Measurements from ENCODE around the gene IFI30.
A peak's percentile ranks its signal among the peaks of the same experiment; 100 is the strongest.

IFI30 gene

GRCh38 chr19:18190278-18190677 lies 16.7 kb downstream of the IFI30 start:
- Histone ChIP-seq H3K9me3 (no peaks in the 10 kb centered on the region), H4K20me1 (0 out of 2 replicates have a peak, but pooled peaks cover 11% of the 10 kb centered on the region), H3K36me3 (no peaks in the 10 kb centered on the region), H3K4me3 (no peak overlapping the region), H3K27ac (no peak overlapping the region), H3K4me1 (peaks cover 34% of the 10 kb centered on the region), H3K4me2 (no peak overlapping the region), H3K27me3 (no peaks in the 10 kb centered on the region), H3K9ac (no peak overlapping the region)
- no peak for TF ChIP-seq Cebpa-rat (IDR thresholded peaks at IDR 0.05)

GRCh38 chr19:18191640-18192062 lies 18.0 kb downstream of the IFI30 start:
- H3K9me3 ChIP-seq = no peaks in the 10 kb centered on the region
- peaks cover 47% of the 10 kb centered on the region for H3K4me1 ChIP-seq
- H3K4me3 ChIP-seq = peak overlapping the region; percentile 85
- H3K36me3 ChIP-seq = peaks cover 10% of the 10 kb centered on the region
- no peaks in the 10 kb centered on the region for H3K27me3 ChIP-seq
- no peak for TF ChIP-seq Cebpa-rat (IDR thresholded peaks at IDR 0.05)
- H4K20me1 ChIP-seq = 0 out of 2 replicates have a peak, but pooled peaks cover 18% of the 10 kb centered on the region
- peak overlapping the region; percentile 90 for H3K4me2 ChIP-seq
- 0 out of 2 replicates have a peak overlapping the region, but pooled peaks have one; percentile 80 for H3K27ac ChIP-seq
- H3K9ac ChIP-seq = peak overlapping the region; percentile 77; the same call in 1 of the 2 replicates

- Histone ChIP-seq H4K20me1 (0 out of 2 replicates have a peak, but pooled peaks cover 18% of the 10 kb centered on the region), H3K4me2 (peak within 1 kb of the TSS; percentile 99), H3K4me3 (peak within 1 kb of the TSS; percentile 85), H3K9ac (peak within 1 kb of the TSS; percentile 83), H3K27ac (peak within 1 kb of the TSS; percentile 80), H3K27me3 (no peaks in the 10 kb centered on the region), H3K9me3 (no peaks in the 10 kb centered on the region), H3K4me1 (peaks cover 47% of the 10 kb centered on the region), H3K36me3 (peaks cover 20% of the 10 kb centered on the region)
- TF ChIP-seq Cebpa-rat (IDR thresholded peaks at IDR 0.05) = no peak
Measured at GRCh38 chr19:18192673-18193387, 19.2 kb downstream of the IFI30 start, which contains the start of gene MPV17L2. Gene MPV17L2 (plus strand): TSS chr19:18193218. CDS start chr19:18193282, 64 bp downstream.

- H3K9me3 ChIP-seq = no peaks in the 10 kb centered on the region
- H3K27ac ChIP-seq = peak overlapping the region; percentile 76
- peaks cover 28% of the 10 kb centered on the region for H3K36me3 ChIP-seq
- peak overlapping the region; percentile 83 for H3K9ac ChIP-seq
- H4K20me1 ChIP-seq = 0 out of 2 replicates have a peak, but pooled peaks cover 18% of the 10 kb centered on the region
- H3K4me1 ChIP-seq = peaks cover 47% of the 10 kb centered on the region
- H3K4me3 ChIP-seq = peak overlapping the region; percentile 85
- peak overlapping the region; percentile 99 for H3K4me2 ChIP-seq
- no peaks in the 10 kb centered on the region for H3K27me3 ChIP-seq
- TF ChIP-seq Cebpa-rat (IDR thresholded peaks at IDR 0.05) = no peak
Measured at GRCh38 chr19:18193388-18194180, 20.0 kb downstream of the IFI30 start.

- Histone ChIP-seq H3K27me3 (no peaks in the 10 kb centered on the region), H3K4me1 (peaks cover 47% of the 10 kb centered on the region), H3K9ac (peak overlapping the region; percentile 83; the same call in 1 of the 2 replicates), H4K20me1 (0 out of 2 replicates have a peak, but pooled peaks cover 18% of the 10 kb centered on the region), H3K9me3 (no peaks in the 10 kb centered on the region), H3K4me3 (peak overlapping the region; percentile 85), H3K4me2 (peak overlapping the region; percentile 99), H3K27ac (no peak overlapping the region), H3K36me3 (peaks cover 33% of the 10 kb centered on the region)
- TF ChIP-seq Cebpa-rat (IDR thresholded peaks at IDR 0.05) = no peak
Measured at GRCh38 chr19:18194181-18194530, 20.5 kb downstream of the IFI30 start.

- 0 out of 2 replicates have a peak, but pooled peaks cover 18% of the 10 kb centered on the region for H4K20me1 ChIP-seq
- no peak overlapping the region for H3K27ac ChIP-seq
- H3K9ac ChIP-seq = no peak overlapping the region; the same call in 1 of the 2 replicates
- peak overlapping the region; percentile 85; the same call in 1 of the 2 replicates for H3K4me3 ChIP-seq
- peak overlapping the region; percentile 99 for H3K4me2 ChIP-seq
- no peaks in the 10 kb centered on the region for H3K9me3 ChIP-seq
- no peaks in the 10 kb centered on the region for H3K27me3 ChIP-seq
- no peak for TF ChIP-seq Cebpa-rat (IDR thresholded peaks at IDR 0.05)
- peaks cover 47% of the 10 kb centered on the region for H3K4me1 ChIP-seq
- peaks cover 39% of the 10 kb centered on the region for H3K36me3 ChIP-seq
Measured at GRCh38 chr19:18194554-18195238, 21.1 kb downstream of the IFI30 start.

GRCh38 chr19:18196511-18196845 lies 22.9 kb downstream of the IFI30 start:
- Histone ChIP-seq H3K4me2 (peak overlapping the region; percentile 71), H4K20me1 (peaks cover 21% of the 10 kb centered on the region; the same call in 1 of the 2 replicates), H3K4me3 (no peak overlapping the region), H3K9me3 (no peaks in the 10 kb centered on the region), H3K27ac (0 out of 2 replicates have a peak overlapping the region, but pooled peaks have one; percentile 38), H3K9ac (peak overlapping the region; percentile 55; the same call in 1 of the 2 replicates), H3K36me3 (peaks cover 52% of the 10 kb centered on the region), H3K4me1 (peaks cover 47% of the 10 kb centered on the region), H3K27me3 (no peaks in the 10 kb centered on the region)
- no peak for TF ChIP-seq Cebpa-rat (IDR thresholded peaks at IDR 0.05)

- peaks cover 29% of the 10 kb centered on the region for H4K20me1 ChIP-seq
- H3K27me3 ChIP-seq = no peaks in the 10 kb centered on the region
- H3K27ac ChIP-seq = no peak overlapping the region
- no peak overlapping the region for H3K9ac ChIP-seq
- no peak overlapping the region for H3K4me3 ChIP-seq
- H3K4me1 ChIP-seq = peaks cover 49% of the 10 kb centered on the region
- no peak for TF ChIP-seq Cebpa-rat (IDR thresholded peaks at IDR 0.05)
- no peak overlapping the region for H3K4me2 ChIP-seq
- H3K9me3 ChIP-seq = no peaks in the 10 kb centered on the region
- peaks cover 60% of the 10 kb centered on the region for H3K36me3 ChIP-seq
Measured at GRCh38 chr19:18197306-18197705, 23.7 kb downstream of the IFI30 start.

GRCh38 chr19:18197941-18198340 lies 24.3 kb downstream of the IFI30 start:
- Histone ChIP-seq H3K36me3 (peaks cover 63% of the 10 kb centered on the region), H4K20me1 (peaks cover 36% of the 10 kb centered on the region), H3K4me2 (no peak overlapping the region), H3K4me3 (no peak overlapping the region), H3K27ac (no peak overlapping the region), H3K27me3 (no peaks in the 10 kb centered on the region), H3K4me1 (peaks cover 56% of the 10 kb centered on the region), H3K9ac (no peak overlapping the region), H3K9me3 (no peaks in the 10 kb centered on the region)
- TF ChIP-seq Cebpa-rat (IDR thresholded peaks at IDR 0.05) = no peak
